NCI-H524 treated with DMSO at 0.1 percent for 48 hours (cell line): ENCODE data around the gene PDE1A.

Experiments used
- DNase-seq: peaks from one replicate; lab custom pipeline; 2025; lab: John Stamatoyannopoulos, UW

The PDE1A gene

DNA sequence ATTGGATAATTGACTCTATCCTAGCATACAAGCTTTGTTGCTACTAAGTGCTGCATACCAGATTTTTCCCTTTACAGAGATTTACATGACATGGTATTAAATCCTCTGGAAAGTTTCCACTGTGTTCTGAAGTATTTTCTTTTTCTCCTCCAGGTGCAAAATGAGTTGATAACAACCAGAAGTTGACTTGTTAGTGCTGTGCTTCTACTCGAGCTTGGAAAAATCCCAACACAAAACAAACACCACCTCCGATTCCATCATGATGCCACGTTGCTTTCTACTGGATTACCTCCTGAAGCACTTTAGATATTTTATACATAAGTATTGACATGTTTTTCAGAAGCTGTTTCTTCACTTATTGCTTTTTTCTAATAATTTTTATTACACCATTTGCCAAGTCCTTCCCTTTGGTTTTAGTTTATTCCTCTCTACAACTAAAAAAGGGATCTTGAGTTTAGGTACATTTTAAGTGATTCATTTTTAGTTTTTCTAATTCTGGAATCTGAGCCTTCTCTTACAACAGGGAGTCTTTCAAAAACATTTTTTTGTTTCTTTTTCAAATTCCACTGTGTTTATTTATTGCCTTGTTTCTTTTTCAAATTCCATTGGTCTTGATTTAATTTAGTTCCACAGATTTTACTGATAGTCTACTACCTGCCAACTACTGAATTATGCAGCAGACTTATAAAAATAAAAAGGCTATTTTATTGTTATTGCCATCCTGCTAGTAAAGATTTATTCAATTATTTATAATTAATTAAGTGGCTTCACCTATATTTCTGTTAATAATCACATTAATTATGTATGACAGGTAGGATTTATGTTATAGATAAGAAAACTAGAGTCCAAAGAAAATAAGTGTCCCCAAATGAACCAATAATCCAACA lies 297.8 kb downstream of the PDE1A start:
- no peak for DNase-seq

DNA sequence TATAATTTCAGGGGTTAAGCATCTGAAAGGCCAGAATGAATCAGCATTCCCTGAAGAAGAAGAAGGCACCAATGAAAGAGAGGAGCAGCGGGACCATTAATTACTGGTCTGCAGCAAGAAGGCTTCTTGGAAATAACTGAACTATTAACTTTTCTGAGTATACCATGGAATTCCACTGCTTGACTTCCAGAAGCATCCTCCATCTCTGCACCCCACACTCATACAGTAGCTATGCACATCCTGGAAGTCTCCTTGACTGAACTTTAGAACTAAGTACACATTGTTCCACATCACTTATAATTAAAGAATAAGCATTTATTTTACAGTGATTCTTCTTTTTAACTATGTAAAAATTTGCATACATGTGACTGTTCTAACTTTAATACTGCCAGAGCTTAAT lies 309.6 kb downstream of the PDE1A start:
- no peak for DNase-seq

GRCh38 chr2:182116774-182117173 lies 310.1 kb downstream of the PDE1A start:
- DNase-seq, result no peak

DNA sequence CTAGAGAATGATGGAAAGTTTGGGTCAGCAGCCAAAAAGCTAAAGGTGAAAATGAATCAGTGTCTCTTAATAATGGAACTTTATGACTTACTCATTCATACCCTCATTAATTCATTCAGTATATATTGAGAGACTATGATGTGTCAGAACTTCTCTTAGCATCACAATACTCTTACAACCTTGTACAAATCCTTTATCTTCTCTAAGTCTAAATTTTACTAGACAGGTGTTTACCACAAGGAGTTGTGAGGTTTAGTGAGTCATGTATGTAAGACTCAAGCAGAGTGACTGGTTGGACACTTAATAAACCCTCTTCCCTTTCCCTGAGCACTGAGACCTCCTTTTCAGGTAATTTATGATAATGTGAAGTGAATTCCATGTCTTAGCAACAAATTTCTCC lies 311.6 kb downstream of the PDE1A start:
- no peak for DNase-seq

GRCh38 chr2:182113334-182113733 lies 313.5 kb downstream of the PDE1A start:
- DNase-seq, result no peak

- no peak for DNase-seq
These were observed 316.5 kb downstream of the PDE1A start for GRCh38 chr2:182110347-182110746.

DNA sequence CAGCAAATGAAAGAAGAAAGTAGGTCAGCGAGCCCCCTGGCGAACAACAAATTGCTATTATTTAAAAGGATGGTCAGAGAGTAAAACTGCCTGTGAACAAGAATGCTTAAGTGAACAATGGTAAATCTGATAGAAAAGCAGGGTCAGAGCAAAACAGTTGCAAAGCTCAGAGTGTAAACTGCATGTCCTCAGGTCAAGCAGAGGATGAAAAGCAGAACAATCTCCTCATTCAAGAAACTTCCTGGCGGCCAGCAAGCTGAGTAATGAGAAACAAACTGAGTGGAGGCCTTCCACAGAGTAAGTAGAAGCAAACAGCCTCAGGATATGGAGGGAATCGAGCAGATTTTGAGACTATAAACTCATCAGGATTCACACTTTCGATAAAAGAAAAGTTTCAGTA lies 323.3 kb downstream of the PDE1A start:
- DNase-seq, result no peak

DNA sequence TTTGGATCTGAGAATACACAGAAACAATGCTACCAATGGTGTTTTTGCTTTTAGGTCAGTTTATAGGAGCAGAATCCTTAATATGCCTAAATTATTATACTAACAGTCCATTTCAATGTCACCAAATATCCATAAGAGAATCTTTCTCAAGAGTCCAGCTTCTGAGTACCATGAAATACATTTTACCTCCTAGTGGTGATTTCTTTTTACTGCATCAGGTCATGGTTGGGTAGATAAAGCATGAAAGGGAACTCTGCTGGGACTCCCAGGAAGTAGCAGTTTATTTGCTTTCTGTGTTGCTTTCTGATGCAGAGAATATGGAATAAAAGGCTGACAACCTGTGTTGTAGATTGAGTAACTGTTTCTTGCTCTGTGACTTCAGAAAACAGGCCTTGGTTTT lies 325.6 kb downstream of the PDE1A start:
- DNase-seq, result no peak

DNA sequence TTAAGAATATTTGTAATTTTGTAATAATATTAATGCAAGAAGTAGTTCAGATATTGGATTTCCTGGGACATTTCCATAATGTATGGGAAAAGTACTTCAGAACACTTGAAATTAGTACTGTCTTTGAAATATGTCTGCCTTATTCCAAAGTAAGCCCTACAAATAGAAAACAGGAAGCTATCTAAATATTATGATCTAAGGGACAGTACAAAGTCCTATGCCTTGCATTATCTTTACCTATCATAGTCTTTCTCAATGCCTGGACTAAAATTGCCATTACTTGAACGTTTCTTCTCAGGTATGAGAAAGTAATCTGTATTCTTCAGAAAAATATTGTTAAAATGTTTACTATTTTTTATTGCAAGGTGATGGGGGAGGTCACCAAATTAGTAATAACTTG lies 328.2 kb downstream of the PDE1A start:
- DNase-seq, result no peak

- no peak for DNase-seq
These were observed 329.2 kb downstream of the PDE1A start for GRCh38 chr2:182097571-182098164.

GRCh38 chr2:182090486-182090885 lies 336.4 kb downstream of the PDE1A start:
- no peak for DNase-seq
